Measurements from ENCODE around the gene PLEKHA7. TPM values are rescaled to one million over a fixed set of nuclear protein-coding genes. Genes with fewer than 3 reads are reported as not detected.

The PLEKHA7 gene
- total RNA-seq, 1 experiment from 2014 or later: 7.2 TPM

GRCh38 chr11:16770016-16770415, 244.2 kb downstream of the PLEKHA7 start:
- ChIA-PET CTCF (no interaction called here), RAD21 (ENCODE audit: low non-redundant PET in 1 of 2, low total read pairs in 2 of 2, uncharacterized antibody in 2 of 2, unreplicated experiment in 2 of 2) (no interaction called here), POLR2A (no interaction called here)
- no peak for TF ChIP-seq CTCF (IDR thresholded peaks at IDR 0.05 in 2 of 3, conservative IDR thresholded peaks at IDR 0.05 in 1 of 3; ENCODE audit: borderline replicate concordance in 1 of 3, insufficient read depth in 1 of 3, low read depth in 2 of 3, low read length in 2 of 3)
- TF ChIP-seq JUND (IDR thresholded peaks at IDR 0.05): no peak
- no peak for TF ChIP-seq SIN3A (IDR thresholded peaks at IDR 0.05; ENCODE audit: low read depth)
- TF ChIP-seq ZBTB33 (IDR thresholded peaks at IDR 0.05; ENCODE audit: extremely low read depth, insufficient replicate concordance, low read length): no peak
- TF ChIP-seq YY1 (IDR thresholded peaks at IDR 0.05; ENCODE audit: extremely low read depth, insufficient replicate concordance, low read depth, low read length): no peak
- TF ChIP-seq REST (IDR thresholded peaks at IDR 0.05; ENCODE audit: low read depth): no peak
- TF ChIP-seq FOSL1 (IDR thresholded peaks at IDR 0.05; ENCODE audit: low read depth): no peak
- TF ChIP-seq POLR2AphosphoS5 (IDR thresholded peaks at IDR 0.05; ENCODE audit: low read depth, low read length): no peak
- no peak for TF ChIP-seq SRF (IDR thresholded peaks at IDR 0.05; ENCODE audit: low read depth)
- TF ChIP-seq ZNF274 (IDR thresholded peaks at IDR 0.05; ENCODE audit: low read depth, low read length): no peak
- TF ChIP-seq MAX (IDR thresholded peaks at IDR 0.05): no peak
- TF ChIP-seq CEBPB (IDR thresholded peaks at IDR 0.05; ENCODE audit: low read depth): no peak
- no peak for TF ChIP-seq POLR2A (IDR thresholded peaks at IDR 0.05; ENCODE audit: borderline replicate concordance, extremely low read depth, insufficient read depth, insufficient read length)
- no peak for TF ChIP-seq RAD21 (IDR thresholded peaks at IDR 0.05; ENCODE audit: low read depth)
- no peak for TF ChIP-seq ELF1 (IDR thresholded peaks at IDR 0.05; ENCODE audit: borderline replicate concordance, low read depth)
- TF ChIP-seq TCF7L2 (IDR thresholded peaks at IDR 0.05; ENCODE audit: borderline replicate concordance, extremely low read depth, insufficient read depth, insufficient read length): no peak
- intact Hi-C loops (cut with micrococcal nuclease): no loop called here
- Histone ChIP-seq H4K20me1 (ENCODE audit: insufficient read depth) (no peaks in the 10 kb centered on the region), H3K4me1 (ENCODE audit: control insufficient read depth in 1 of 2, insufficient read depth in 2 of 2, low read length in 2 of 2) (no peaks in the 10 kb centered on the region), H3K27ac (ENCODE audit: low read depth, low read length) (no peak overlapping the region), H3K27me3 (ENCODE audit: insufficient read depth, low read length) (peaks cover 4% of the 10 kb centered on the region; the same call in 1 of the 2 replicates), H3K36me3 (ENCODE audit: control insufficient read depth in 1 of 2, insufficient read depth in 2 of 2, low read length in 2 of 2) (no peaks in the 10 kb centered on the region), H3K4me2 (ENCODE audit: low read length) (no peak overlapping the region), H2AFZ (ENCODE audit: low read depth, low read length, poor library complexity, severe bottlenecking) (no peak overlapping the region), H3K9ac (ENCODE audit: low read length) (no peak overlapping the region), H3K9me2 (ENCODE audit: insufficient read depth) (no peaks in the 10 kb centered on the region), H3K4me3 (replicated peaks in 1 of 2; ENCODE audit: low read depth in 1 of 2, low read length in 2 of 2) (no peak overlapping the region), H3K79me2 (ENCODE audit: insufficient read depth, low read length) (no peaks in the 10 kb centered on the region), H3K9me3 (ENCODE audit: control insufficient read depth in 1 of 2, insufficient read depth in 1 of 2, low read depth in 1 of 2, low read length in 2 of 2) (no peaks in the 10 kb centered on the region)
- no peak for ATAC-seq
- DNase-seq (ENCODE audit: low read depth, low spot score): no peak
- no TSS peak for BruUV-seq (replicated peaks)
